Stimulated activated CD8-positive, alpha-beta memory T cell treated with anti-CD3 and anti-CD28 coated beads, Interleukin-12 subunit alpha, Interleukin-12 subunit beta, amount 100 ng/mL, for 24 hours (primary cell): ENCODE data around the gene DAB2IP.

Source experiments
- DNase-seq: peaks from one replicate; pipeline ENCODE4 v3.0.0-alpha.2; 2020; ENCODE audit errors: extremely low read depth

Gene DAB2IP

DNA sequence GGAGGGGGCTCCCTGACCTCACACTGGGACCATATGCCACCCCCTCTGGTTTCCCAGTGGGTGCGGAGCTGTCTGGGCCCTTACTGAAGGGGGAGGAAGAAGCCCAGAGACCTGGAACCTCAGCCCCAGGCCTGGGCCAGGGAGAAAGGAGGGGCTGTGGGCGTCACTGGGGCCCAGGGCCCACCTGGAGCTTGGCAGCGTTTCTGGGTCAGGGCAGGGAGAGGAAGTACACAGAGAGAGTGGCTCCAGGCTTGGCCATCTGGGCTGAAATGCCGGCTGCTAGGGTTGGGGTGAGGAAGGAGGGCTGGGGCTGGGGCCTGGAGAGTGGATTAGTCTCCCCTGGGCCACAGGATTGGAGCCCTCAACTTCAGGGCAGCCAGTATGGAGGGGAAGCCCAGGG, 6.4 kb upstream of the DAB2IP start:
- no peak for DNase-seq

DNA sequence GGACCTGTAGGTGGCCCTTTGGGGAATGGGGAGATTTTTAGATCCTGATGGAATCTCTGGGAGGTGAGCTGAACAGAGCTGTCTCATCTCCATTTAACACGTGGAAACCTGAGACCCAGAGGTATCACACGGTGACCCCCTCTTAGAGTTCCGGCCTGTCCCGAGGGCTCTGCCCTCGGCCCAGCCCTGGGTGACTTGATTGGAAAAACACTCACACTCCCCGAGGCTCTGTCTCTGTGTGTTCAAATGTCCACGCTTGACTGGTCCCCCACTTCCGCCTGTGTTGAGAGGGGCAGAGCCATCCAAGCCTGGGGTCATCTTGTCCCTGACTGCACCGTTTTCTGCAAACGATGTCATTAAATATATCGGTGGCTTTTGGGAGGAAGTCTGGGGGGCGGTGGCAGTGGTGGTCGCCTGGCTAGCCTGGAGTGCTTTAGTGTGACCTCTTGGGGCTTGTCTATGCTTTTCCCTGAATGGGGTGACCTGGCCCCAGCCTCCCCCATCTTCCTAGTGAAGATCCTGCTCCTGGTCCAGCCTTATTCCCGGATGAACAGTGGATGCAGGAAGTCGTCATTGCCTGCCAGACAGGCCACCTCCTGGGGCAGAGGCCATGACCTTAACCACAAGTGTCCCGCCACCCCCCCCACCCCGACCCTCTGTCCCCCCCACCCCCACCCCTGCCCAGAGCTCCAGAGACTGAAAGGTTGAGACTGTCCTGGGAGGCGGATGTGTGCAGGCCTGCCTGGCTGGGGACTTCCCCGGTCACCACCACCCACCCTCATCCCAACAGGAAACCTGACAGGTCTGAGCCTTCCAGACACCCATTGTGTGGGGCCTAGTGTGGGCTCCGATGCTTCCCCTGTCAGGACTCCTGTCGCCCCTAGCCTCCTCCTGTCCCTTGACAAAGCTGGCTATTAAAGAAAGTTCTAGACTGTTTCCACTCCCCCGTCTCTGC, 5.3 kb upstream of the DAB2IP start:
- no peak for DNase-seq

DNA sequence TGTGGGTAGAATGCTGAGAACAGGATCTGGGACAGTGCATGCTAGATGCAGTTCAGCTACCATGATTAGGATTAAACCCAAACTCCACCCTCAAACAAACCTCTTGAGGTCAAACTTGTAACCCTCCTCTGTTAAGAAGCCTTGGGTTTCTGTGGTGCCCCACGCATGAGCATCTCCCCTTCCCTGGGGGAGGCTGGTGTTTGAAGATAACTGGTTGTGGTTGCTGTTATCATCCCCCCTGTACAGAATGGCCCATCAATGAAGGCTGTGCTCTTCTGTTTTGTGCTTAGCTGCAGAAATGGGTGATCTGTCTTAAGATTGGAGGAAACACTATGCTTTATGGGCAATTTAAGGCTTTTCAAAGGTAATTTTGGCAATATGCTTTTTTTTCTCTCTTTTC, 4.4 kb upstream of the DAB2IP start:
- DNase-seq = no peak

DNA sequence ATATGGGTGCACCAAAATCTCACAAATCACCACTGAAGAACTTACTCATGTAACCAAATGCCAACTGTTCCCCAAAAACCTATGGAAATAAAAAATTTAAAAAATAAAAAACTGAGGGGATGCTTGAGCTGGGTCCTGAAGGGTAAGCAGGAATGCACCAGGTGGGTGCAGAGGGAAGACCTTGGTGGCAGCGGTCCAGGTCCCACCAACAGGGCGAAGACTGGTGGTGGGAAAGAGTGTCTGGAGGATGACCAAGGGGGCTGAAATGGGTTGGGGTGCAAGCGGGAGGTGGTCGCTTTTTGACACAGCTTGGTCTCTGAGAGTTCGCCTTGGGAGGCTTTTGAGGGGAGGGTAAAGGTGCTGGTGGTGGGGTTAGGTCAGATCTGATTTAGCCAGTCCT, 3.3 kb upstream of the DAB2IP start:
- DNase-seq = no peak

DNA sequence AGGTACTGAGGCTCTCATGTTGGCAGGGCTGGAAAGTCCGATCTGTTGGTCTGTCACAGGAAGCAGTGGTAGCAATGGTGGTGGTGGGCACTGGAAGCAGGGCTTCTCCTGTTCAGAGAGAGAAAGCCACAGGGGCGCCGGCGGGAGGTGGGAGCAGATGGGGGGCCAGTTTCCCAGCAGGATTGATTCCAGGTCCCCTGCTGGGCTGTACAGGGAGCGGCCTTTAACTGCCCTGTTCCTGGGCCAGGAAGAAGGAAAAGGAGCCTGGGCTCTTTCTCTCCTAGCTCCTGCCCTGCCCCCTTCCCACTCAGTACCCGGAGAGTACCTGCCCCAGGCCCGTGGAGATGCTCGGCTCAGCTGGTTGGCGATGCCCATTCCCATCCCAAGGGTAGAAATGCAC, 2.6 kb upstream of the DAB2IP start:
- no peak for DNase-seq

DNA sequence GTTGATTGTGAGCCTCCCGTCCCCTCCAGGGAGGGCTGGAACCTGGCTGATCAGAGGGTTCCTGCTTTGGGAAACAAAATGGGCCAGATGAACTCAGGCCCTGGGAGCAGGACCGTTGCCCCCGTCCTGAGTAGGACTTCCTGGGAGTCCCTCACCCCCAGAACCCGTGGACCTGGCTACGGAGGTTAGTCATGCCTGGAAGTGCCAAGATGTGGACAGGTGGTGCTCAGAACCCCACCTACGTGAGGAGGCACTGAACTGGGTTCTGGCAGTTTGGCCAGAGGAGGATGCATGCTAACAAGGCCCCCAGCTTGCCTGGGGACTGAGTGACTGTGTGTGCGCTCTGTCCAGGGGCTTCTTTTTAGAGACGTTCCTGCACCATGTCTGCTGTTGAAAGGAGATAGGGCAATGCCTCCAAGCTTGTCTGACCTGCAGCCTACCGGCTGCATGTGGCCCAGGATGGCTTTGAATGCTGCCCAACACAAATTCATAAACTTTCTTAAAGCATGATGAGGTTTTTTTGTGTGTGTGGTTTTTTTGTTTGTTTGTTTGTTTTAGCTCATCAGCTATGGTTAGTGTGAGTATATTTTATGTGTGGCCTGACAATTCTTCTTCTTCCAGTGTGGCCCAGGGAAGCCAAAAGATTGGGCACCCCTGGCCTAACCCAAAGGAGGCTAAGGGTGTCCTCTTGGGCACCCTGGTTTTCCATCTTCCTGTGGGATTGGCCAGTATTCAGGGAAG, 1.8 kb upstream of the DAB2IP start:
- no peak for DNase-seq

DNA sequence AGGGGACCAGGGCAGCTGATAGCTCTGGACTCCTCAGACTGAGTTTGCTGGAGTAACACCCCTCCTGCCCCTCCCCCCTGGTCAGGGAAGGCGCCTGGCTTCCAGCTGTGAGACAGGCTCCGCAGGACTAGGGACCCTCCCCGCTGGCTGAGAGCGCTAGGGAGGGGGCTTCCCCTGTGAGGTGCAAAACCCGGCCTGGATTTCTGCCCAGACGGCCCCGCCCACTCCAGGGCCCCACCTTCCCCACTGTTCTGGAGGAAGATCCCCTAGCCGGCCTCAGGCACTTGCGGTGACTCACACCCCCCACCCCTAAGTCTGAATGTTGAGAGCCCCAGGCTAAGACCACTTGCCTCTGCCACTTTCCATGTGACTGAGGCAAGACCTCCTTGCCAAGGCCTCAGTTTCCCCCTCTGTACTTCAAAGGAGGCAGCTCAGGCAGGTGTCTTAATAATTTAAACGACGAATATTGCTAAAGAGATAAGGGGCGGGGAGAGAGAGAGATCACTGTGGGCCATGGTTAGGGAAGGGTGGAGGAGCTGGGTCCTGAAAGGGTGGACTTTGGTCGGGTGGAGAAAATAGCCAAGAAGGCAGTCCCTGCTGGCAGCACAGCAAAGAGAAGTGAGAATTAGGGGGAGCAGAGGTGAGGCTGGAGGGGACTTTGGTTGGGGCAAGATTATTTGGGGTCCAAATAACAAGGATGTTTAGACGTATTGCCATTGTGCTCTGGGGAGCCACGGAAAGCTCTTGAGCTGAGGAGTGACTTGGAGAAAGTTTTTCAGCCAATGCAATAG, 1.0 kb upstream of the DAB2IP start:
- no peak for DNase-seq

DNA sequence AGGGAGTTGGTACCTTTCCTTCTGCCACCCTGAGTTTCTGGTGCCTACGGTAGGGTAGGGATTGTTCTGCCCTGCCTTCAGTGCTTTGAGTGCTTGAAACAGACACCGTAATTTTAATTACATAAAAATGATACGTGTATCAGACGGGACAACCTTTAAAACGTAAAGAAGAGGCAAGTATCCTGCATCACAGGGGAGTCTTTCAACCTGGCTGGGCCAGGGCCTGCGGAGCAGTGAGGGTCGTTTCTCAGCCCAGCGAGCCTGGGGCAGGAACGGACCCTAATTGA, 483 bp upstream of the DAB2IP start:
- DNase-seq = no peak

DNA sequence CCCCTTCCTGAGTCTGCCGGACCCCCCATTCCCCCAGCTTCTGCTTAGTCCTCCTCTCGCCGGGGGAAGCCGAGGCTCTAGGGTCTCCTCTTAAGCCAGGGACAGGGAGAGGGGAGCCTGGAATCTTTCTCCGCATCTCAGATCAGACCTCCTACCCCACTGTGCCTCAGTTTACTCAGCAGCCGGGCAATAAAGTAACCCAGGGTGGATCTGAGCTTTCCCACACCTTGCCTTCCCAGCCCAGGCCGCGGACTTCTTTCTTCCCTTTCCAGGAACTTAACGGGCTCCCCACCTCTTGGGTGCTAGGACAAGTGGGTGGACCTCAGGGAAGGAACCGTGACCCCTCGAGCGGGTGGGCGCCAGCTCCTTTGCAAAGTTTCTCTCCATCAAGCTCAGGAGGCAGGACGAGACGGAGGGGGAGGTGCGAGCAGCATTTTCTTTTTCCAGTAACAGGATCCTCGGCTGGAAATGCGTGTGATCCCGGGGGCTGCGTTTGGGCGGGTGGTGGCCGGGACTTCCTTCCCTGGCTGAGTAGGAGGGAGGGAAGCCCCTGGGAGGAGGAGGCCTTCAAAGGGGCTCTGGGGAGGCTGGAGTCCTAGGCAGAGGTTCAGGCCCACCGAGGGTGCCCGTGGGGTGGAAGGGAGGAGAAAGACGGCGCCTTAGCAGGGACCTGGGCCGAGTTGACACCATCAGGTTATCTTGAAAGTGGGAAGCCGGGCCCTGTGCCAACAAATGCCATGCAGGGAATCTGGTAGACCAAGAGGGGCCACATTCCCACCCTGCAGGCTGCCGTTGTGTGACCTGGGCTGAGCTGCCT, 795 bp downstream of the DAB2IP start:
- DNase-seq = no peak

DNA sequence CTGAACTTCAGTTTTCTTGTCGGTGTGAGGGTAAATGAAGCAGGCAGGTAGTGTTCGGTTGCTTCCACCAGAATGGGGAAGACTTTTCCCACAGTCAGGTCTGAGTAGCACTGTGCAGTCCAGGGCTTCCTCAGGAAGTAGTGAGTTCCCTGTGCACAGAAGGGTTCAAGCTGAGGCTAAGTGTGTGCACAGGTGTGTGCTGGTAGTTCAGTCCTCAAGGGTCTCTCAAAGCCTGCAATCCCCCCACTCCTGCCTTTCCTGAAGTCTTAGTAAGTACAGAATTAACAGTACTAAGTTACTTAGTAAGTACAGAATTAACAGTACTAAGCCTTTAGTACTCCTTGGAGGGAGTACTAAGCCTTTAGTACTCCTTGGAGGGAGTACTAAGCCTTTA, 1.4 kb downstream of the DAB2IP start:
- DNase-seq = no peak

DNA sequence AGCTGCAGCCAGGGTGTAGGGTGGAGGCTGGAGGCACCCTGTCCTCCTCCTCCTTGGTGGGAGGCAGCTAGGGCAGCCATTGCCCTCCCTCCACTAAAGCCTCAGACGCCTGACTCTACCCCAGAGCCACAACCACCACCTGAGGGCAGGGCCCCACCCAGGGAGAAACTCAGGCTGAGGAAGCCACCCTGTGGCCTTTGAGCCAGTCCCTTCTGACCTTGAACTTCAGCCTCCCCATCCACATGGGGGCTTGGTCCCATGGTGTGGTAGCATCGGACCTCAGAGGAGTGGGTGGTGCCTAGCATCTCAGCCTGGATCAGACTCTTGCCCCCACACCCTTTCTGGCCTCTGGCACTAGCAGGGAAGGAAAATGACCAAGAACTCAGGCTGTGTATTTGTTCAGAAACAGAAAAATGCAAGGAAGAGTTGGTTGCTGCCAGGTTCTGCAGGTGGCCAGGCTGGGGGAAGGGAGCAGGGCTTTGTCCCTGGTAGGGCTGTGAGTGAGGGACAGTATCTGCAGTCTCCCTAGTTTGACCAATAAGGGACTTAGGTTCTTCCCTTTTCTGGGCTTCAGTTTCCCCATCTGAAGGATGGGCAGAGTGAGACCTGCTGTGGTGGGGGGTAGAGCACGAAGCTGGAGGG, 3.2 kb downstream of the DAB2IP start:
- no peak for DNase-seq

DNA sequence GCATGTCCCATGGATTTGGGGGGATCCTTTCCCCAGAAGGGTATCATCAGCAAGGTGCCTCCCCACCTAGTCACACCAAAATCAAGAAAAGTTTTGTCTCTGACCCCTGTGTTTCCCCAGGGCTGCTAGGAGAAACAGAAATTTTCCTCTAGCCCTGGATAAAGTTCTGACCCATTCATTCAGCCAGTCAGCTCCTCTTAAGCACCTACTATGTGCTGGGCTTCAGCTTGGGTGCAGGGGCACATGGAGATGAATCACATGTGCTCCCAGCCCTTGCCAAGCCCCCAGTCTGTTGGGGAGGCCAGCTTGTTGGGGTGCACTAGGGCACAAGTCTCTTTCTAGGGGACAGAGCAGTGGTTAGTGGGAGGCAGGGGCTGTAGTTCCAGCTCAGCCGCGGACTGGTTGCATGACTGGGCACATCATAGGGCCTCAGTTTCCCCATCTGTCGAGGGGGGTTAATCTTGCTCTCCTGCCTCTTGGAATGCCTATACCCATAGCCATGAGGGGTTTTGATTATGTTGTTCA, 3.9 kb downstream of the DAB2IP start:
- DNase-seq = no peak

DNA sequence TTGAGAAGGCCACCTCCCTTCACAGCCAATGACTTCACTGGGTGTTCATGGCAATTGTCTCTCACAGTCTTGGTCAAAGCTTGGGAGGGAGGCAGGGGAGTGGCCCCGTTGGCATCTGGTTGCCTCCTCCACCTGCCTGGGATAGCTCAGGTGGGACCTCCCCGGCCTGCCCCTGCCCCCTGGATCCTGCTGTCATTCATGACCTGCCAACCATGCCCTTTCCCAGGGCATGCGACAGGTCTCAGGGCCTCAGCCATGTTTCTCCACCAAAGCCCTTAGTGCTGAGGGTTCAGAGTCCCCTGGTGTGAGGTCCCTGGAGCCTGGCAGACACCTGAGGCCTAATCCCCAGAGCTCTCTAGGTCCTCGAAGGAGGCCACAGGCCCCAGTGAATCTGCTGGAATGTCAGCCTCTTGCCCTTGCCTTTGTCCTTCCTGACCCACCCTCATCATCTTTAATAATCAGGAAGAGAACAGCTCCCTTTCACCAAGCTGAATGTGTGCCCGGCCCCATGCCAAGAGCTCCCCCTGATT, 5.6 kb downstream of the DAB2IP start:
- DNase-seq = no peak

DNA sequence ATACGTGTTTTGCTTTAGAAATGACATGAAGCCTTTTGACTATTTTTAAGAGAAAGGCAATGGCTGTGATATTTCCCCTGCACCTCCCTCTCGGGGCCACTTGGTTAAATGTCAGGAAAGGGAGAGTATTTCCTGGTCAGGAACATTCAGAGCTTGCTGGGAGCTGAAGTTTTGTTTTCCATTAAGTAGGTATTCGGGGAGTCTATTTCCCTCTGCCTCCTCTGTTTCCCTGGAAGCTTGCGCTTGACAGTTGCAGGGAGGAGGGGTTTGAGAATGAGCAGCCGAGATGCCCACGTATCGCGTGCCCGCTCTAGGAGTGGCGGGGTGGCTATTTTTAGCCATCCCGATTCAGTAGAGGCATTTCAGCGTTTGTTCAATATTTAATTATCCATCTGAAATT, 6.7 kb downstream of the DAB2IP start:
- no peak for DNase-seq

DNA sequence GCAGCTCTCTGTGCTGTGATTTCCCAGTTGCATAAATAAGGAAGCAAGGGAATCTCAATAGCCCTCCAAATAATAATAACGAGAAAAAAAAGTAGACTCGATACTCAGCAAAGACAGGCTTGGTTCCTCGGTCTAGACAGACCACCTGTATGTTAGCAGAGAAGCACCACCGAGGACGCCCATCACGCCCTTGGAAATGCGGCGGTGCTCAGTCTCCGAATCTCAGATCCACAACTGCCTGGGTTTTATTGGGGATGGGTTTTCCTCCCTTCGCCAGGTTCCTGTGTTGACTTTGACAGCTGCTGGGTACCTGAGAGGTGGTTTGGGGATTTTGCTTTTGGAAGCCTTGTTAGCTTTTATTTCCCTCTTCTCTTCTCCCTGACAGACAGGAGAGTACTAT, 7.2 kb downstream of the DAB2IP start:
- DNase-seq = no peak

DNA sequence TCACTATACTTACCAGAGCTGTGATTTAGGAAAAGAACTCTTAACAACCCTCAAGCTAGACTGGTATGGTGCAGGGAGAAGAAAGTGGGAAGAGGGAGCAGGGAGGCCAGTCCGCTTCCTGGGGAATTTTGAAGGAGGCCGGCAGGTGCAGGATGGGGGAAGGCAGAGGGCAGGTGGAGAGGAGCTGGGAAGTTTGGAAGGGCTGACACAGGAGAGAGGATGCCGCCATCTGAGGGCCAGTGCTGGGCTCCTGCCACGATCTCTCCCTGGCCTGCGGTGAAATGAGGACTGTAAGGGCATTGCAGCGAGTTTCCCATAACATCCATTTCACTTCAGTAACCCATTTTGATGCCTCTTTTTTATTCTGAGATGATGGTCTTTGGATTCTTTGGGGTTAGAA, 8.9 kb downstream of the DAB2IP start:
- DNase-seq = no peak

DNA sequence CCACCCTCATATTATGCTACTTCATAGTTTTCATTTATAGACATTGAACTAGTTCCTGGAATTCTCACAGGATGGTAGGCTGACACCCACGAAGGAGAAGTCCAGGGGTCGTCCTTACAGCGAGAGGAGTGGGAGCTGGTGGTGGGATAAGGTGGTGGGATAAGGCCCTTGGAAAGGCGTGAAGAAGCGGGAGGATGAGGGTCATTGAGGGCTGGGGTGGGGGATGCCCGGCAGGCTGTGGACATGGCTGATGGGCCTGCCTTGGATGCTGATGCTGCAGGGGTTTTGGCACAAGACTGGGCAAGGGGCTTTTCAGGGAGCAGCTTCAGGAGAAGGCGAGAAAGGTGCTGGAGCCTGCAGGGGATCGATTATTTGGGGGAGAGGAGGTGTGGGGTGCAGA, 9.4 kb downstream of the DAB2IP start:
- no peak for DNase-seq

DNA sequence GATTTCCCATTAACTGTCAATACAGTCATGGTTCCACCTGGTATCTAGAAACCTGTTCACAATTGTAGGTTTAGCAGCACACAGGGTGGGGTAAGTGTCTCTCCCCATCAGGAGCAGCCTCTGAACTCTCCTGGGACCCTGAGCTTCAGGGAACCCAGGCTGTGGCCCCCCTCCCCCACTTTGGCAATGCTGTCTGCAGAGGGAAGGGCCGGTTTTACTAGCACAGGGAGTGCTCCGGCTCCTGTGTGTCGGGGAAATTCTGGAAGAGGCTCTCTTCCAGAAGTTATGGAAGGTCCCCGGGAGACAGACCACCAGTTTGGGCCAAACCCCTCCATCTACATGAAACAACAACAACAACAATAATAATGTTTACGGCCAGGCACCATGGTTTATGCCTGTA, 9.9 kb downstream of the DAB2IP start:
- no peak for DNase-seq

DNA sequence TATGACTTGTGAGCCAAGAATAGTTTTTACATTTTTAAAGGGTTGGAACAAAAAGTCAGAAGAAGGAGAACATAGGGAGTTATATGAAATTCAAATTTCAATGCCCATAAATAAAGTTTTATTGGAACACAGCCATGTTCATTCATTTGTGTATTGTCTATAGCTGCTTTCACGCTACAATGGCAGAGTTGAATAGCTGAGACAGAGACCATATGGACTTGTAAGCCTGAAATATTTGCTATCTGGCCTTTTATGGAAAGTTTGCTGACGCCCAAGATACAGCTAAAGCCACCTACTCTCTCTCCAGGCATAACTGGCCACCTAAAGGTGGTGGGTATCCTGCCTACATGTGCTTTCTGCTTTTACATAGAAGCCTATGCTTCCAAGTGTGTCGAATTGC, 10.9 kb downstream of the DAB2IP start:
- DNase-seq = no peak

DNA sequence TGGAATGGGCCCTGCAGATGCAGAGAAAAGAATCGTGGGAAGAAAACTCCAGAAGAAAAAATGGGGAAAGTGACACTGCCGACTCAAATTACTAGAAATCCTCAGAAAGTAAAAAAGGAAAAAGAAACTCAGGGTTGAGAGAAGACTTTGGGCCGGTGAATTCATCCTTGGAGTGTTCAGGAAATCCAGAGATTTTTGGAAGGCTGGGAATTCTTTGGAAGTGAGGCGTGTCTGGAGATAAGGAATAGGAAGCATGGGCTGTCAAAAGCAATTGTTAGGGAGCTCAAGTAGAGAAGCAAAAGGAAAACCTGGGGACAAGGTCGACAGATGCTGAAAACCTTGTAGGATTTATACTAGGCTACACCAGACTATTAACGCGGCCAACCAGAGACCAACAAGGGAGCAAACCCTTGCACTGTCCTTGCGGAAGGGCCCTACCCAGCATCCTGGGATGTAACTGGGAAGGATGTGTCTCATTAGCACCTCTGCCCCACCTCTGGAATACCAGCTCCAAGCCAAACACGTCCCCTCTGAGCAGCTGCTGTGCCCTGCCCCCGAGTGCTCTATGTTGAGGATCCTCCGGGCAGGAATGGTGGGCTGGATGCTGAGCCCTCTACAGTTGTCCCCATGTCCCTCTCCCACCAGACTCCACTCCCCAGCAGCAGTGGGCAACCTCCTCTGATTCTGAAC, 11.6 kb downstream of the DAB2IP start:
- no peak for DNase-seq
